ENCODE measurements around the gene TMEM131L. TPM values are rescaled to one million over a fixed set of nuclear protein-coding genes. Genes with fewer than 3 reads are reported as not detected.

TMEM131L gene
- total and polyA plus RNA-seq, 2 donors (not counting 3 experiments of a cell fraction or from before 2014, with no cell fraction given) = 7.7 to 21.2 TPM

DNA sequence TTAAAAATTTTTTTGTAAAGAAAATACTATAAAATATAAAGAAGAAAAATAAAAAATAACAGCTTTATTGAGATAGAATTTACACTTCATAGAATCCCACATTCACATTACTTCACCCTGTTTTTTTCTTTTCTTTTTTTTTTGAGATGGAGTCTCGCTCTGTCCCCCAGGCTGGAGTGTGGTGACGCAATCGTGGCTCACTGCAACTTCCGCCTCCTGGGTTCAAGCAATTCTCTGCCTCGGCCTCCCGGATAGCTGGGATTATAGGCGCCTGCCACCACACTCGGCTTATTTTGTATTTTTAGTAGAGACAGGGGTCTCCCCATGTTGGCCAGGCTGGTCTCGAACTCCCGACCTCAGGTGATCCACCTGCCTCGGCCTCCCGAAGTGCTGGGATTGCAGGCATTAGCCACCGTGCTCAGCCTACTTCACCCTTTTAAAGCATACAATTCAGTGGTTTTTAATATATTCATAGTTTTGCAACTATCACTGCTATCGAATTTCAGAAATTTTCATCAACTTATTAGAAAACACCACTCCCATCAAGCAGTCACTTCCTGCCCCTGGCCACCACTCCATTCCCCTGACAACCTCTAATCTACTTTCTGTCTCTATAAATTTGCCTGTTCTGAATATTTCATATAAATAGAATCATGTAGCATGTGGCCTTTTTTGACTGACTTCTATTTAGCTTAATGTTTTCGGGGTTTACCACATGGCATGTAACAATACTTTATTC is 48.7 kb downstream of the TMEM131L start:
- H3K4me1 ChIP-seq (ENCODE audit: control insufficient read depth, extremely low read depth, insufficient read depth, low read length) = peaks cover 18% of the 10 kb centered on the region
- no peak for TF ChIP-seq GATA2 (IDR thresholded peaks at IDR 0.05; ENCODE audit: insufficient read depth, insufficient read length, low read depth, low read length)
- no peaks in the 10 kb centered on the region for H3K9me1 ChIP-seq (replicated peaks; ENCODE audit: control insufficient read depth, extremely low read depth, insufficient read depth, low read length)
- H3K4me3 ChIP-seq (replicated peaks in 1 of 3; ENCODE audit: insufficient read depth in 1 of 3, low read depth in 1 of 3, low read length in 3 of 3) = no peak overlapping the region
- FAIRE-seq (no peak), DNase-seq (ENCODE audit: low read depth, low spot score) (no peak)
- no peak overlapping the region for H3K27ac ChIP-seq (ENCODE audit: insufficient read depth, low read depth, low read length)
- ChIA-PET CTCF (interaction anchor here (0.7 to 1.5 kb wide), 2 partner anchors 8 to 16 kb away, joined by 3 to 5 read pairs; no protein-coding TSS in a partner anchor), POLR2A (interaction anchor here (1.2 kb wide), 1 partner anchor 49 kb away, joined by 4 read pairs; the partner anchor contains the start of gene TMEM131L)
- H3K9ac ChIP-seq (replicated peaks; ENCODE audit: extremely low read depth, insufficient read depth, low read length) = no peak overlapping the region
- intact Hi-C loops (cut with micrococcal nuclease) = loop anchor here (2.0 kb wide), 1 partner anchor 16 kb away; no protein-coding TSS in a partner anchor
- H3K27me3 ChIP-seq (ENCODE audit: control insufficient read depth in 2 of 2, insufficient read depth in 2 of 2, low read length in 2 of 2) = no peaks in the 10 kb centered on the region
- no peaks in the 10 kb centered on the region for H3K36me3 ChIP-seq (ENCODE audit: control insufficient read depth in 2 of 2, extremely low read depth in 1 of 2, insufficient read depth in 2 of 2, low read length in 2 of 2)
- H3K4me2 ChIP-seq (ENCODE audit: insufficient read depth, low read length) = no peak overlapping the region
- H4K20me1 ChIP-seq (replicated peaks; ENCODE audit: control insufficient read depth, extremely low read depth, insufficient read depth, low read length) = no peaks in the 10 kb centered on the region
- H3K9me3 ChIP-seq (replicated peaks; ENCODE audit: control insufficient read depth, insufficient read depth, low read length) = no peaks in the 10 kb centered on the region
- dilution Hi-C loops (cut with MboI; ENCODE audit: extremely low pct_ligation_motif_present, low sequenced_read_pairs) = no loop called here
- peaks cover 7% of the 10 kb centered on the region for H3K79me2 ChIP-seq (ENCODE audit: control insufficient read depth, insufficient read depth, low read length)
- no TSS peak for BruUV-seq (replicated peaks)
- no peak overlapping the region for H2AFZ ChIP-seq (ENCODE audit: low read depth, low read length)

DNA sequence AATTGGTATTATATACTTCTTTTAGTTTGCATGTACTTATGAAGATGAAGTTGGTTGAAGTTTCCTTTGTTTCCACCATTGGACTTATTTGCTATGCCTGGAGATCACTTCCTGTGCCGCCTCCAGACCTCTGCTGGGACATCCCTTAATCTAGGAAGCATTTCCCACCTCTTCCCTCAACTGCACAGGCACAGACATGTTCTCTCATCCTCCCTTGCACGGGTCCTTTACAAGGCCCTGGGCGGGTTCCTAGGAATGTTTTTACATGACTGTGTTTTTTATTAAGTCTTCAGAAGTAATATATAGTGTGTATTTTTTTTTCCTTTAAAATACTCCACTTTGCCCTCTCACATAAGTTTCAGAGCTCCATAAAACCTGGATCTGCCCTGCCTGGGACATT is 51.0 kb downstream of the TMEM131L start:
- DNase-seq (ENCODE audit: low read depth, low spot score) = no peak
- Histone ChIP-seq H3K4me3 (replicated peaks in 1 of 3; ENCODE audit: insufficient read depth in 1 of 3, low read depth in 1 of 3, low read length in 3 of 3) (no peak overlapping the region), H3K27me3 (ENCODE audit: control insufficient read depth in 2 of 2, insufficient read depth in 2 of 2, low read length in 2 of 2) (no peaks in the 10 kb centered on the region), H3K4me2 (ENCODE audit: insufficient read depth, low read length) (no peak overlapping the region), H2AFZ (ENCODE audit: low read depth, low read length) (no peak overlapping the region), H3K9ac (replicated peaks; ENCODE audit: extremely low read depth, insufficient read depth, low read length) (no peak overlapping the region), H3K9me1 (replicated peaks; ENCODE audit: control insufficient read depth, extremely low read depth, insufficient read depth, low read length) (no peaks in the 10 kb centered on the region), H3K9me3 (replicated peaks; ENCODE audit: control insufficient read depth, insufficient read depth, low read length) (no peaks in the 10 kb centered on the region), H3K4me1 (ENCODE audit: control insufficient read depth, extremely low read depth, insufficient read depth, low read length) (peaks cover 18% of the 10 kb centered on the region), H3K36me3 (ENCODE audit: control insufficient read depth in 2 of 2, extremely low read depth in 1 of 2, insufficient read depth in 2 of 2, low read length in 2 of 2) (no peaks in the 10 kb centered on the region), H3K27ac (ENCODE audit: insufficient read depth, low read depth, low read length) (no peak overlapping the region), H3K79me2 (ENCODE audit: control insufficient read depth, insufficient read depth, low read length) (peaks cover 7% of the 10 kb centered on the region), H4K20me1 (replicated peaks; ENCODE audit: control insufficient read depth, extremely low read depth, insufficient read depth, low read length) (no peaks in the 10 kb centered on the region)
- ChIA-PET POLR2A (no interaction called here), CTCF (interaction anchor here (3.3 kb wide), 1 partner anchor 14 kb away, joined by 10 read pairs; no protein-coding TSS in a partner anchor)
- no peak for FAIRE-seq
- TF ChIP-seq FOS (IDR thresholded peaks at IDR 0.05; ENCODE audit: borderline replicate concordance, insufficient read depth, low read length) = no peak
- no peak for TF ChIP-seq JUN (IDR thresholded peaks at IDR 0.05; ENCODE audit: borderline replicate concordance, insufficient read depth, insufficient read length, low read depth)
- no peak for TF ChIP-seq MYC (IDR thresholded peaks at IDR 0.05; ENCODE audit: low read depth, low read length)
- TF ChIP-seq EZH2 (IDR thresholded peaks at IDR 0.05; ENCODE audit: borderline replicate concordance, low read depth, low read length, severe bottlenecking) = no peak
- TF ChIP-seq POLR2A (IDR thresholded peaks at IDR 0.05; ENCODE audit: low read depth, low read length) = no peak
- TF ChIP-seq, protein P1, sequence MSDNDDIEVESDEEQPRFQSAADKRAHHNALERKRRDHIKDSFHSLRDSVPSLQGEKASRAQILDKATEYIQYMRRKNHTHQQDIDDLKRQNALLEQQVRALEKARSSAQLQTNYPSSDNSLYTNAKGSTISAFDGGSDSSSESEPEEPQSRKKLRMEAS (IDR thresholded peaks at IDR 0.05; ENCODE audit: insufficient read depth, insufficient read length) = no peak
- TF ChIP-seq GATA2 (IDR thresholded peaks at IDR 0.05; ENCODE audit: insufficient read depth, insufficient read length, low read depth, low read length) = no peak
- TF ChIP-seq, protein P2, sequence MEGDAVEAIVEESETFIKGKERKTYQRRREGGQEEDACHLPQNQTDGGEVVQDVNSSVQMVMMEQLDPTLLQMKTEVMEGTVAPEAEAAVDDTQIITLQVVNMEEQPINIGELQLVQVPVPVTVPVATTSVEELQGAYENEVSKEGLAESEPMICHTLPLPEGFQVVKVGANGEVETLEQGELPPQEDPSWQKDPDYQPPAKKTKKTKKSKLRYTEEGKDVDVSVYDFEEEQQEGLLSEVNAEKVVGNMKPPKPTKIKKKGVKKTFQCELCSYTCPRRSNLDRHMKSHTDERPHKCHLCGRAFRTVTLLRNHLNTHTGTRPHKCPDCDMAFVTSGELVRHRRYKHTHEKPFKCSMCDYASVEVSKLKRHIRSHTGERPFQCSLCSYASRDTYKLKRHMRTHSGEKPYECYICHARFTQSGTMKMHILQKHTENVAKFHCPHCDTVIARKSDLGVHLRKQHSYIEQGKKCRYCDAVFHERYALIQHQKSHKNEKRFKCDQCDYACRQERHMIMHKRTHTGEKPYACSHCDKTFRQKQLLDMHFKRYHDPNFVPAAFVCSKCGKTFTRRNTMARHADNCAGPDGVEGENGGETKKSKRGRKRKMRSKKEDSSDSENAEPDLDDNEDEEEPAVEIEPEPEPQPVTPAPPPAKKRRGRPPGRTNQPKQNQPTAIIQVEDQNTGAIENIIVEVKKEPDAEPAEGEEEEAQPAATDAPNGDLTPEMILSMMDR (IDR thresholded peaks at IDR 0.05; ENCODE audit: extremely low read depth in 1 of 2, insufficient read depth in 1 of 2, low read depth in 1 of 2, low read length in 2 of 2) = no peak
- TF ChIP-seq POLR2AphosphoS5 (IDR thresholded peaks at IDR 0.05; ENCODE audit: insufficient read depth, low read depth, low read length) = no peak
- dilution Hi-C loops (cut with MboI; ENCODE audit: extremely low pct_ligation_motif_present, low sequenced_read_pairs) = no loop called here
- intact Hi-C loops (cut with micrococcal nuclease) = no loop called here
- no TSS peak for BruUV-seq (replicated peaks)

Data from endothelial cell of umbilical vein (primary cell).